Measurements from ENCODE around the gene RABEPK.

DNA sequence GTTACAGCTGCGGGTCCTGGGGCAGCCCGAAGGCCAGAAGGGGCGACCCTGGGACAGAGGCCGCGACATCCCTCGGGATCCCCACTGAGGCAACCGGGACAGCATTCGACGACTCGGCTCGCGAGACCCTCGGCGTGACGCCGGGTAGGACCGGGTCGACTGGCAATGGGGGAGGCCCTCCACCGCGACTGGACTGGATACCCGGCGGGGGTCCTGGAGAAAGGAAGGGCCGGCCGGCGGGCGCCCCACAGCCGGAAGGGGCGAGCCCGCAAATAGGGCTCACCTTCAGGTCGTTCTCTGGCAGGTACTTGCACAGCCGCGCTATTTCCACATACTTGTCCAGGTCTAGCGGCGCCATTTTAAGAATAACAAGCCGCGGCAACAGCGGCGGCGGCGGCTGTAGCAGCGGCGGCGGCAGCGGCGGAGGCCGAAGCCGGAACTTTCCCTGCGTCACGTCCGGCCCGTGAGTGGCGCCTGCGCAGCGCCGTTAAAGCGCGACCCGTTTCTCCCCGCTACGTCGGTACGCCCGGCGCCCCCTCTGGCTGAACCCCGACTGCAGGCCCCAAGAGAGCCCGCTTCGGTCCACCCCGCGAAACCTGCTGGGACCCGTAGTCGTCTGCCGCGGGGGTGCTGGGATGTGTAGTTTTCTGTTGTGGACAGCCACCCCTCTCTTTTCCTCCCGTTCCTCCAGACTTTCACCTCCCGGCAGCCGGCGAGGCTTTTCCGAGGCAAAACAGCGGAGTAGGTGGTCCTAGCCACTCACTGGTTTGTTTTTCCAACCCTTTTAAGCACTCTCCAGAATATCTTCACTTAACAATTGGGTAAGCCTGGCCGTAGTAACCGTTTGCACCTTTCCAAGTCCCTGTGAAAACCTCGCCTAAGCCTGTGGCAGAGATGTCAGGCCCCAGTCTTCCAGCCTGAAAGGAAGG lies 10.7 kb upstream of the RABEPK start, which contains the start of gene PPP6C:
- TF ChIP-seq SUZ12 (IDR thresholded peaks at IDR 0.05; ENCODE audit: extremely low read depth, insufficient read depth, insufficient read length) = no peak
- TF ChIP-seq ZNF274 (IDR thresholded peaks at IDR 0.05; ENCODE audit: low read depth, low read length) = no peak

All from NT2/D1 (cell line).